ENCODE data around the gene WDR49.

The WDR49 gene

DNA sequence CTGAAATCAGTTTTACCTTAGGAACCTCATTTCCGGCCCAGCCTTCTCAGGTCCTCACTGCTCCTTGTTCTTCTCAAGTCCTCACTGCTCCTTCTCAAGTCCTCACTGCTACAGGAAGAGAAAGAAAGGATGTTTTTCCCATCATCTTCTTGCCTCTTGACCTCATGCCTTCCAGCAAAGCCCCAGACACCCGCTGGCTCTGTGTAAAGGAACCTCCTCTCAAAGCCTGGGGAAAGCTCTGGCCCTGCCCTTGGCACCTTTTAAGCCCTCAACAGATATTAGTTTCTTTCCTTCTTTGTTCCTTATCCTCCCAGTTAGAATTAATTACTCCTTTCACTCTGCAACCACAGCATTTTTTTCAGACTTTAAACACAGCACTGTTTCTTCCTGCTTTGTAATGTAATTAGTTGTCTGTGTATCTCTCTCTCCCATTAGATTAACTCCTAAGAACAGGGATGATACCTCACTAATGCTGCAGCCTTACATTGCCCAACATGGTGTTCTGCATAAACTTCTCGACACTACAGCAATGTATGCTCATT, 4.0 kb upstream of the WDR49 start:
- FAIRE-seq (no peak), DNase-seq (ENCODE audit: insufficient read length, low spot score) (no peak)
- TF ChIP-seq CTCF (IDR thresholded peaks at IDR 0.05; ENCODE audit: insufficient read depth, missing control alignments): no peak

GRCh38 chr3:167656821-167657220, 3.1 kb upstream of the WDR49 start:
- DNase-seq (ENCODE audit: insufficient read length, low spot score) (no peak), FAIRE-seq (no peak)
- no peak for TF ChIP-seq CTCF (IDR thresholded peaks at IDR 0.05; ENCODE audit: insufficient read depth, missing control alignments)

DNA sequence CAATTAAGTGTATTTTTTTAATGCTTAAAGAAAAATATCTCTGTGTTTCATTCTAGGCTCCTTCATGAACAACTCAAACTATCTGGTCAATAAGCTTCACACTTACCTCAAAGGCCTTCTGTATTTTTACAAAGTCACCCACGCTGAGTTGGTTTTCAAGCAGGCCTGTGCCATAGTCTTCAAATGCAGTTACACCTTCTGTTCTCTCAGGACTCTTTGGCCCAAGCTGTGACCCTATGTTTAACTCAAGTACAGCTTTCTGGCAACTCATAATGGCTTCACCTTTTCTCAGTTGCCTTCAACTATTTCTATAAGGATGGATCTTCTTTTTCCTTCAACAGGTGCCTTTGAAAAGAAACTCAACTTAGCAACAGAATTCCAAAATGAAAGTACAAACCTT, 587 bp downstream of the WDR49 start:
- TF ChIP-seq CTCF (IDR thresholded peaks at IDR 0.05; ENCODE audit: insufficient read depth, missing control alignments): no peak
- DNase-seq (ENCODE audit: insufficient read length, low spot score) (no peak), FAIRE-seq (no peak)

- DNase-seq (ENCODE audit: insufficient read length, low spot score): no peak
- no peak for FAIRE-seq
- no peak for TF ChIP-seq CTCF (IDR thresholded peaks at IDR 0.05; ENCODE audit: insufficient read depth, missing control alignments)
These were observed 1.9 kb downstream of the WDR49 start for GRCh38 chr3:167651826-167652225.

GRCh38 chr3:167650459-167650858, 3.3 kb downstream of the WDR49 start:
- FAIRE-seq (no peak), DNase-seq (ENCODE audit: insufficient read length, low spot score) (no peak)
- no peak for TF ChIP-seq CTCF (IDR thresholded peaks at IDR 0.05; ENCODE audit: insufficient read depth, missing control alignments)

- DNase-seq (ENCODE audit: insufficient read length, low spot score) (no peak), FAIRE-seq (no peak)
- TF ChIP-seq CTCF (IDR thresholded peaks at IDR 0.05; ENCODE audit: insufficient read depth, missing control alignments): no peak
These were observed 4.0 kb downstream of the WDR49 start for GRCh38 chr3:167649746-167650145.

GRCh38 chr3:167644611-167645010, 9.1 kb downstream of the WDR49 start:
- TF ChIP-seq CTCF (IDR thresholded peaks at IDR 0.05; ENCODE audit: insufficient read depth, missing control alignments): no peak

More at GRCh38 chr3:167644611-167645010, 9.1 kb downstream of the WDR49 start:
- FAIRE-seq: no peak
- DNase-seq (ENCODE audit: insufficient read length, low spot score): no peak

Measured in D721Med (cell line).